H1 (cell line): ENCODE results near the gene SLC38A10.

Source experiments
- CBX8 ChIP-seq: fragments of 300-800, 300-1000 bp; sonication (generic); IDR thresholded peaks from 2 replicates; pipeline ENCODE4 v1.7.1; 2016; ENCODE audit warnings: low read depth, low read length, borderline replicate concordance
- CREB1 ChIP-seq: IDR thresholded peaks from 2 replicates; pipeline ENCODE4 v1.6.1; 2012; ENCODE audit warnings: inconsistent platforms
- CTCF ChIP-seq, 3 experiments: IDR thresholded peaks; 1 replicate in 2 of 3; 2 replicates in 1 of 3; pipeline versions ENCODE4 v1.5.1 to v1.6.1; 2011; ENCODE audit warnings: low read length in 3 of 3, mild to moderate bottlenecking in 3 of 3, inconsistent platforms in 2 of 3, low read depth in 1 of 3, moderate library complexity in 1 of 3; ENCODE audit not compliant: insufficient read depth in 1 of 3; ENCODE audit errors: control extremely low read depth in 1 of 3
- EZH2 ChIP-seq: fragments of 200-600 bp; sonication (generic); IDR thresholded peaks from 2 replicates; pipeline ENCODE4 v1.7.1; 2012; ENCODE audit warnings: low read depth, mild to moderate bottlenecking, moderate library complexity, low read length, inconsistent platforms; ENCODE audit not compliant: severe bottlenecking
- POLR2A ChIP-seq, 2 experiments: IDR thresholded peaks; 1 replicate in 1 of 2; 2 replicates in 1 of 2; pipeline ENCODE4 v1.6.1; 2011; ENCODE audit warnings: low read depth in 2 of 2, low read length in 2 of 2, mild to moderate bottlenecking in 2 of 2; ENCODE audit errors: control extremely low read depth in 1 of 2
- SIN3A ChIP-seq, 2 experiments: IDR thresholded peaks in 1 of 2; conservative IDR thresholded peaks in 1 of 2; 2 replicates each; pipeline ENCODE4 v1.6.1; 2011 to 2012; ENCODE audit warnings: low read length in 2 of 2, improper control_type of control experiment in 1 of 2, low read depth in 1 of 2, mild to moderate bottlenecking in 1 of 2
- TAF1 ChIP-seq: IDR thresholded peaks from 2 replicates; pipeline ENCODE4 v1.6.1; 2011; ENCODE audit warnings: mild to moderate bottlenecking, low read depth, low read length
- TBP ChIP-seq: IDR thresholded peaks from 2 replicates; pipeline ENCODE4 v1.6.1; 2011; ENCODE audit warnings: low read depth, low read length, improper control_type of control experiment
- TCF12 ChIP-seq: IDR thresholded peaks from 2 replicates; pipeline ENCODE4 v1.6.1; 2011; ENCODE audit warnings: low read depth, mild to moderate bottlenecking, low read length

- no peak for TF ChIP-seq CTCF (IDR thresholded peaks at IDR 0.05; ENCODE audit: control extremely low read depth in 1 of 3, insufficient read depth in 1 of 3, low read depth in 1 of 3, low read length in 3 of 3)
- TF ChIP-seq POLR2A (IDR thresholded peaks at IDR 0.05; ENCODE audit: control extremely low read depth in 1 of 2, low read depth in 2 of 2, low read length in 2 of 2): no peak
- no peak for TF ChIP-seq SIN3A (conservative IDR thresholded peaks at IDR 0.05 in 1 of 2, IDR thresholded peaks at IDR 0.05 in 1 of 2; ENCODE audit: low read depth in 1 of 2, low read length in 2 of 2)
- TF ChIP-seq TBP: no peak
- TF ChIP-seq TAF1: no peak
- TF ChIP-seq TCF12: no peak
- TF ChIP-seq EZH2: no peak
- TF ChIP-seq CREB1: no peak
- no peak for TF ChIP-seq CBX8
Measured at GRCh38 chr17:81324851-81325713, 30.0 kb upstream of the SLC38A10 start.
